ENCODE results near the gene RAVER2.
A peak's percentile ranks its signal among the peaks of the same experiment; 100 is the strongest.
"Not testable (repeated sequence)": the region's sequence is repeated elsewhere in the genome, so short reads cannot be mapped to it uniquely, and the experiment has no call there.

The RAVER2 gene, protein sequence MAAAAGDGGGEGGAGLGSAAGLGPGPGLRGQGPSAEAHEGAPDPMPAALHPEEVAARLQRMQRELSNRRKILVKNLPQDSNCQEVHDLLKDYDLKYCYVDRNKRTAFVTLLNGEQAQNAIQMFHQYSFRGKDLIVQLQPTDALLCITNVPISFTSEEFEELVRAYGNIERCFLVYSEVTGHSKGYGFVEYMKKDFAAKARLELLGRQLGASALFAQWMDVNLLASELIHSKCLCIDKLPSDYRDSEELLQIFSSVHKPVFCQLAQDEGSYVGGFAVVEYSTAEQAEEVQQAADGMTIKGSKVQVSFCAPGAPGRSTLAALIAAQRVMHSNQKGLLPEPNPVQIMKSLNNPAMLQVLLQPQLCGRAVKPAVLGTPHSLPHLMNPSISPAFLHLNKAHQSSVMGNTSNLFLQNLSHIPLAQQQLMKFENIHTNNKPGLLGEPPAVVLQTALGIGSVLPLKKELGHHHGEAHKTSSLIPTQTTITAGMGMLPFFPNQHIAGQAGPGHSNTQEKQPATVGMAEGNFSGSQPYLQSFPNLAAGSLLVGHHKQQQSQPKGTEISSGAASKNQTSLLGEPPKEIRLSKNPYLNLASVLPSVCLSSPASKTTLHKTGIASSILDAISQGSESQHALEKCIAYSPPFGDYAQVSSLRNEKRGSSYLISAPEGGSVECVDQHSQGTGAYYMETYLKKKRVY

DNA sequence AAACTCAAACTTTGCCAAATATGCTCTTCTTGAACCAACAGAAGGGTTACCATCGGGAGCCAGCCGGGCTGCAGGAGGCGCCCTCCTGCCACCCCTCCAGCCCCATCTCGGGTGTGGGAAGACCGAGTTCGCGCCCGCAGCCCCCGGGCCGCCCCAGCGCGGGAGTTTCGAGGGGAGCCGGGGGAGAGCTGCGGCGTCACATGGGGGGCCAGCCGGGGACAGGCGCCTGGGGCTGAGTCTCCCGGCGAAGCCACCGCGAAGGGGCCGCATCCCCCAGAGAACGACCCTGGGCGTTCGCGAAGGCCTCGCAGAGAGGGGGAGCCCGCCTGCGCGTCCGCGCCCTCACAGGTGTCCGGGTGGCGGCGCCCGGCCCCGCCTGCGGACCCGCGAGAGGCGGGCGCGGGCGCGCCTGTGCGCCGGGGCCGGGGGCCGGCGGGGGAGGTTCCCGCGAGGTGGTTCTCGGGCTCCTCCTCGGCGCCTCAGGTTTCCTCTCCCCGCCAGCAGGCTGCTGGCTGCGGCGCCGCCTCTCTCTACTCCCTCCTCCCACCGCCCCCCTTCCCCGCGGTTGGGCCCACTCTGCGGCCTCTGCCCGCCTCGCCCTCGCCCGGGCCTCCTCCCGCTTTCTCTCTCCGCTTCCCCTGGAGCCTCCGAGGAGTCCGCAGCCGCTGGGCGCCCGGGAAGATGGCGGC, at the start of gene RAVER2:
RAVER2 (plus strand) TSS at position 584 of the 689 bp plus-strand sequence; CDS start at position 682, 98 bp downstream.
- DNase-seq: peak; percentile 69

GRCh38 chr1:64696879-64697278, 48.0 kb upstream of the RAVER2 start:
- no peak for DNase-seq

GRCh38 chr1:64699327-64699726, 45.5 kb upstream of the RAVER2 start:
- no peak for DNase-seq

GRCh38 chr1:64701071-64701470, 43.8 kb upstream of the RAVER2 start:
- DNase-seq: no peak

DNA sequence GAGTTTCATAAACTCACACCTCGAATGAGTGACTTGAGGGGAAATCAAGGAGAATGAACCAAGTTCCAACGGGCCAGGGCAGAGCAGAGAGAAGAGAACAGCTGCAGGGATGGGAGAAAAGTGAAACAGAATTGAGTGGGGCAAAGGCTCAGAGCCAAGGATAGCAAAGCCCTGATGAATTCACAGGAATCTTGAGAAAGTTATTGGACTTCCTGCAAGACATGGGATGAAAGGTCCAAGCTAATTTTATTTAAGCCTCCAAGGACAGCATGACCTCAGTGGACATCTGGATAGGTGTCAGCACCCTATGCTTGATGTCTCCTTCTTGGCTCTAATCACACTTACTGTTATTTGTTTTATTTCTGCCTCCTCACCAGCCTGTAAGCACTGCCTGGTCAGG, 43.0 kb upstream of the RAVER2 start:
- no peak for DNase-seq

DNA sequence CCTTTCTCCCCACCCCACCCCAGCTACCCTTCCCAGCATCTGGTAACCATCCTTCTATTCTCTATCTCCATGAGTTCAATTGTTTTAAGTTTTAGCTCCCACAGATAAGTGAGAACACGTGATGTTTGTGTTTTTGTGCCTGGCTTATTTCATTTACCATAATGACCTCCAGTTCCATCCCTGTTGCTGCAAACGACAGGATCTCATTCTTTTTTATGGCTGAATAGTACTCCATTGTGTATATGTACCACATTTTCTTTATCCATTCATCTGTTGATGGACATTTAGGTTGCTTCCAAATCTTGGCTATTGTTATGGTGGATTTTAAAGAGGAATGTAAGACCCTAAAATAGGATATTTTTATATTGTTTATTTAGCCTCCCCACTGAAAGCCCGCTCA, 42.2 kb upstream of the RAVER2 start:
- not testable (repeated sequence) for DNase-seq

GRCh38 chr1:64703600-64703999, 41.3 kb upstream of the RAVER2 start:
- DNase-seq: no peak

- no peak for DNase-seq
Observed at GRCh38 chr1:64705591-64705990, 39.3 kb upstream of the RAVER2 start.

GRCh38 chr1:64711266-64711665, 33.6 kb upstream of the RAVER2 start:
- no peak for DNase-seq

GRCh38 chr1:64712049-64712448, 32.8 kb upstream of the RAVER2 start:
- DNase-seq: no peak

DNA sequence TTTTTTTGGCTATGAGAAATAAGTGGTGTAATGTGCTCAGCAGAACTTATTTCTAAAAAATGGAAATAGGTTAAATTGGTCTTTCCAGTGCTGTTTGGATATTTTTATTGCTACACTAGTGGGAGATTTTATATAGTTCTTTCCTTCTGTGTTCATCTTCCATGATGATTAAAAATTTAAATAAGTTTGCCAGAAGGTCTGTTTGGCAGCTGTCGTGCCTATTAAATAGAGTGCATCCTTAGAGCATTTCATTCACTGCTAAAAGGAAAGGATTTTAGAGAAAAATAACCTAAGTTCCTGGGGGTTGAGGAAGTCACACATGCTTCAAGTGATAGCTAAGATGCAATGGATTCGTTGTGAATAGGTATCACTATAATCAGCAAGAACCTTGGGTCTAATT, 29.7 kb upstream of the RAVER2 start:
- DNase-seq: no peak

- no peak for DNase-seq
Observed at GRCh38 chr1:64721135-64721534, 23.7 kb upstream of the RAVER2 start.

DNA sequence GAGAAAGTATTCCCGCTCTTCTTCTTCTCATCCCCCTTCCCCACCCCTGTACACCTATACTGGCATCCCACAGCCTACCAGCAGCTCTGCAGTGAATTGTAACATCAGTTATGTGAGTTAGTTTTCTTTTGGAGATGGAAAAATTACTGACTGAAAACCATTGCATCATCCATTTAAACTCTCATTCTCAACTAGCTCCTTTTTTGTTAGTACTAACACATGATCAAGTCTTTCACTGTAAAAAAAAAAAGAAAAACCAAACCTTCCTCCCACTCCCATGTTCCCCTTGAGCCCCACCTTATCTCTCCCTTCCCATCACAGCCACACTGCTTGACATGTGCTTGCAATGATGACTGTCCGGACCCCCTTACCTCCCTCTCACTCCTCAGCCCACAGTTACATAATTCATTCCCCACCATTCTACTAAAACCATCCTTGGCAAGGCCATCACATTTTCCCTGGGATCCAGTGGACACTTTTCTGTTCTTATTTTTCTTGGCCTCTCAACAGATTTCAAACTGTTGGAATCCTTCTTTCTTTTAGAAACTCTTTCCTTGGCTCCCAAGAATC, 23.2 kb upstream of the RAVER2 start:
- DNase-seq: no peak

DNA sequence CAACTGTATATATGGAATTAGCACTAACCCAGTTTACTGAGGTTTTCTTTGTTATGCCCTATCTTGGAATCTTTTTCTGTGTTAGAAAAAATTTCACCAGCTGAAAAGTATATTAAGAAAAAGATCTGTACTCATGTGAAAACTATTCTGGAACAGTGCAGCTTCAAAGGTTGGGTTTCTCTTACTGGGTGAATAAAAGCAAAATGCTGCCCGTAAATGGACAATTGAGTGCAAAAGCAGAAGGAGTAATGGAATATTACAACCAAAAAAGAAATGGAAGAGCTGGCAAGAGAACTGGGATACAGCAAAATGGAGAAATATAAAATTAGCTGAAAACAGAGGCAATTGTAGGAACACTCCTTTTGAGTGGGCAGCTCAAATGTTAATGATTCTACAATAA, 17.0 kb upstream of the RAVER2 start:
- no peak for DNase-seq

DNA sequence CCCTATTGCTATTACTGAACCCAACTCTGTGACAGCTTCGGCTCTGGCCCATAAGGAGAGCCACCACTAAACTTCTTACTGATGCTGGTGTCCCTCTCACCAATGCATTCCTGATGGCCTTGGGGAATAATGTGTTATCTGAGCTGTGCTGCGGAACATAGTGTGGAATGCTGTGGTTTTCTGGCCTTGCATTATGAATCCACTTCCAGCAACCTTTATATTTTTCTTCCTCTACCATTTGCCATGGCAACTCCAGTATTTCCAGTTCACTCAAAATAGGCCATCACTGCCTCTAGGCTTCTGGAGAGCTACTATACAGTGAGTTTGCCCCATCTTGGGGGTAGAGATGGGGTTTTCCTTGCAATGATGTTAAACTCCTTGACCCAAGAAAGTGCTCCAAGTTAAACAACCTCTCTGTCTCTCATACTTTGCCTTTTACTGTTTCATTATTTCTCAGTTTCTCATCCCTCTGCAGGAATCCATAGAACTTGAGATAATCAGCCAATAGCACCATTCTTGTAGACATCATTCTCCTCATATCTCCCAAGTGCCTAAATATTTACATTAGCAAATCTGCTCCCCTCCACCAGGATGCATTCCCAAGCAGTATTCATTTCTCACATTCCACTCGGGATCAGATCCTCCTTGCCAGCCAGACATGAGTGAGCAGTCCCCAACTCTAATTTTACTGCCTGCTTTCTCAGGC, 11.1 kb upstream of the RAVER2 start:
- no peak for DNase-seq

DNA sequence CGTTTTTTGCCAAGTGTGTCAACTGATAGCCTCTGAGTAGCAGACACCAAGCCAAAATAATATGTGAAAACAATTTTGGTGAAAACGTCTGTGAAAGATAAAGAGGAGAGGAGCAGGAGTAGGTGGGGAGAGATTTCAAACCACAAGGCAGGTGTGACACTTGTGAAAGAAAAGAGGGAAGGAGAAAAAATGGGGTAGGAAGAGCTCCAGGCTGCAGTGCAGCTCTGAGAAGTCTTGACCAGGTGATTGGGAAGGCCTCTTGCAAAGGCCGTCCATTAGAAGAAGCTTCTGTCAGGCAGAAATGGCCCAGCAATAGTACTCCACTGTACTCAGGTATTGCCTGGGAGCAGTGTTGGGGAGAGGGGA, 10.6 kb upstream of the RAVER2 start:
- no peak for DNase-seq

- not testable (repeated sequence) for DNase-seq
Observed at GRCh38 chr1:64740687-64741086, 4.2 kb upstream of the RAVER2 start.

GRCh38 chr1:64743954-64744491, 852 bp upstream of the RAVER2 start:
- DNase-seq: no peak

GRCh38 chr1:64745181-64745985, 508 bp downstream of the RAVER2 start:
- DNase-seq: peak; percentile 58

DNA sequence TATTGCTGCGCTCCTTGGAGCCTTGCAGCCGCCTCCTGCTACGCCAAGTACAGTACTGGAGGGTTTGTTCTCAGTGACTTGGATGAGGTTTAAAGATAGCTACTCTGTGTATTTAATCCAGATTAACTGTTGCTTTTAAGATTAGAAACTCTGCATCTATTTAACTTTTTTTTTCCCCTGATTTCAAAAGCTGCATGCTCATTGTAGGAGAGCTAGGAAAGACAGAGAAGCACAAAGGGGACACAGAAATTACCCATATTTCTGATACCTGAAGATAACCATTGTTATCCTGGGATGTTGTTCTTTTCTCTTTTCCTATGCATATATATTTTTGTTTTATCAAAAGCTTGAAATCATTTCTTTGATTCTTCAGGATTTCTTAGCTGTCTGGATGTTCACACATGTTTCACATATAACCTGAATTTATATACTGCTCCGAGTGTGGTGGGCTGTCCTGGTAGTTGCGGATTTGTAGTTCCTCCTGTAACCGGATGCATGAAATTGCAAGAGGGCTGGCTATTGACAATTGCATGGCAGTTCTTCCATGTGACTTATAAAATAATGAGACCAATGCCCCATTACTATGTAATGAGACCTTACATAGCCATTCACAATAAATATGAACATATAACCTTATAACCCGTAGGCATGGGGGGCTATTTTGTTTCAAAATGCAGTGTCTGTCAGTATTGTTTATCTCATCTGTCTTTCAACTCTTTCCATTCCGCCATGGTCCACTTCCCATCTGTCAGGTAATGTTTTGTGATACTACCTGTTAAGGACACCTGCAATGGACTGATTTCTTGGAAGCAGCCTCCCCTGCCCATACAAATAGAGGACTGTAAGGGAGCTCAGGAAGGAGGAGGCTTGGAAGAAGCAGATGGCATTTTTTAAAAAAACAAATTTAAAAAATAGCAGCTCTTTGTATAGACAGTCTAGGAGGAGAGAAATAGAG, 1.4 kb downstream of the RAVER2 start:
- DNase-seq: no peak

All from RPMI8226 (cell line).